Measurements from ENCODE around the gene PTTG1IP.

GRCh38 chr21:44894687-44895302, 21.3 kb upstream of the PTTG1IP start:
- TF ChIP-seq CTCF (IDR thresholded peaks at IDR 0.05; ENCODE audit: borderline replicate concordance, extremely low read depth, low read length, poor library complexity, severe bottlenecking) (no peak), EZH2 (IDR thresholded peaks at IDR 0.05; ENCODE audit: borderline replicate concordance, low read depth, low read length, severe bottlenecking) (no peak)
